ENCODE results near the gene ELP4. TPM values are rescaled to one million over a fixed set of nuclear protein-coding genes. Genes with fewer than 3 reads are reported as not detected.

The ELP4 gene
- total RNA-seq, 1 experiment from 2014 or later = 21.4 TPM

GRCh38 chr11:31479066-31479465 lies 30.5 kb upstream of the ELP4 start:
- Histone ChIP-seq H3K9me2 (ENCODE audit: insufficient read depth) (no peaks in the 10 kb centered on the region), H2AFZ (ENCODE audit: low read depth, low read length, poor library complexity, severe bottlenecking) (no peak overlapping the region), H4K20me1 (ENCODE audit: insufficient read depth) (peaks cover 27% of the 10 kb centered on the region; the same call in 1 of the 2 replicates), H3K36me3 (ENCODE audit: control insufficient read depth in 1 of 2, insufficient read depth in 2 of 2, low read length in 2 of 2) (0 out of 4 replicates have a peak, but pooled peaks cover 0 to 4% of the 10 kb centered on the region in 2 experiments), H3K79me2 (ENCODE audit: insufficient read depth, low read length) (peaks cover 85% of the 10 kb centered on the region), H3K9ac (ENCODE audit: low read length) (no peak overlapping the region), H3K9me3 (ENCODE audit: control insufficient read depth in 1 of 2, insufficient read depth in 1 of 2, low read depth in 1 of 2, low read length in 2 of 2) (no peaks in the 10 kb centered on the region), H3K27me3 (ENCODE audit: insufficient read depth, low read length) (no peaks in the 10 kb centered on the region), H3K4me3 (replicated peaks in 1 of 2; ENCODE audit: low read depth in 1 of 2, low read length in 2 of 2) (no peak overlapping the region), H3K27ac (ENCODE audit: low read depth, low read length) (no peak overlapping the region), H3K4me2 (ENCODE audit: low read length) (no peak overlapping the region), H3K4me1 (ENCODE audit: control insufficient read depth in 1 of 2, insufficient read depth in 2 of 2, low read length in 2 of 2) (no peaks in the 10 kb centered on the region)
- ChIA-PET RAD21 (ENCODE audit: low non-redundant PET in 1 of 2, low total read pairs in 2 of 2, uncharacterized antibody in 2 of 2, unreplicated experiment in 2 of 2) (no interaction called here), CTCF (no interaction called here), POLR2A (no interaction called here)
- intact Hi-C loops (cut with micrococcal nuclease) = loop anchor here (10.0 kb wide), 1 partner anchor 64 kb away; no protein-coding TSS in a partner anchor
- no peak for DNase-seq (ENCODE audit: low read depth, low spot score)
- TF ChIP-seq SP1 (IDR thresholded peaks at IDR 0.05; ENCODE audit: low read depth) = no peak
- TF ChIP-seq SIN3A (IDR thresholded peaks at IDR 0.05; ENCODE audit: low read depth) = no peak
- no TSS peak for BruUV-seq (replicated peaks)
- ATAC-seq = no peak

- no peak overlapping the region for H3K4me2 ChIP-seq (ENCODE audit: low read length)
- no peaks in the 10 kb centered on the region for H3K27me3 ChIP-seq (ENCODE audit: insufficient read depth, low read length)
- no TSS peak for BruUV-seq (replicated peaks)
- no peak overlapping the region for H3K27ac ChIP-seq (ENCODE audit: low read depth, low read length)
- no peak overlapping the region for H3K9ac ChIP-seq (ENCODE audit: low read length)
- no peak overlapping the region for H3K4me3 ChIP-seq (replicated peaks in 1 of 2; ENCODE audit: low read depth in 1 of 2, low read length in 2 of 2)
- peaks cover 22% of the 10 kb centered on the region; the same call in 1 of the 2 replicates for H4K20me1 ChIP-seq (ENCODE audit: insufficient read depth)
- POLR2A ChIA-PET = no interaction called here
- CTCF ChIA-PET = no interaction called here
- TF ChIP-seq EGR1 (IDR thresholded peaks at IDR 0.05; ENCODE audit: low read depth) = no peak
- TF ChIP-seq CBX3 (IDR thresholded peaks at IDR 0.05; ENCODE audit: low read depth) = no peak
- no peak for TF ChIP-seq SP1 (IDR thresholded peaks at IDR 0.05; ENCODE audit: low read depth)
- no peak for TF ChIP-seq CEBPB (IDR thresholded peaks at IDR 0.05; ENCODE audit: low read depth)
- no peak for TF ChIP-seq POLR2A (IDR thresholded peaks at IDR 0.05; ENCODE audit: borderline replicate concordance, extremely low read depth, insufficient read depth, insufficient read length)
- no peak for TF ChIP-seq MAX (IDR thresholded peaks at IDR 0.05)
- 0 out of 4 replicates have a peak, but pooled peaks cover 0 to 4% of the 10 kb centered on the region in 2 experiments for H3K36me3 ChIP-seq (ENCODE audit: control insufficient read depth in 1 of 2, insufficient read depth in 2 of 2, low read length in 2 of 2)
- no peaks in the 10 kb centered on the region for H3K9me3 ChIP-seq (ENCODE audit: control insufficient read depth in 1 of 2, insufficient read depth in 1 of 2, low read depth in 1 of 2, low read length in 2 of 2)
- H3K9me2 ChIP-seq (ENCODE audit: insufficient read depth) = no peaks in the 10 kb centered on the region
- intact Hi-C loops (cut with micrococcal nuclease) = loop anchor here (10.0 kb wide), 1 partner anchor 236 kb away; no protein-coding TSS in a partner anchor
- no peaks in the 10 kb centered on the region for H3K4me1 ChIP-seq (ENCODE audit: control insufficient read depth in 1 of 2, insufficient read depth in 2 of 2, low read length in 2 of 2)
- H3K79me2 ChIP-seq (ENCODE audit: insufficient read depth, low read length) = peaks cover 86% of the 10 kb centered on the region
- DNase-seq (ENCODE audit: low read depth, low spot score) = no peak
- RAD21 ChIA-PET (ENCODE audit: low non-redundant PET in 1 of 2, low total read pairs in 2 of 2, uncharacterized antibody in 2 of 2, unreplicated experiment in 2 of 2) = no interaction called here
- no peak overlapping the region for H2AFZ ChIP-seq (ENCODE audit: low read depth, low read length, poor library complexity, severe bottlenecking)
- no peak for ATAC-seq
Observed at GRCh38 chr11:31480930-31481329, 28.6 kb upstream of the ELP4 start.

All from HCT116 (cell line).